Immature natural killer cell (primary cell): ENCODE measurements around the gene FAR2. TPM values are rescaled to one million over a fixed set of nuclear protein-coding genes. Genes with fewer than 3 reads are reported as not detected.
"Not testable (repeated sequence)": the region's sequence is repeated elsewhere in the genome, so short reads cannot be mapped to it uniquely, and the experiment has no call there.

ENCODE experiments used
- DNase-seq, 3 donors: peaks; one replicate each; pipeline ENCODE4 v3.0.0; 2022; ENCODE audit warnings: mixed read lengths in 1 of 3
- H3K27ac Mint-ChIP-seq, 6 donors: one replicate each; pipeline ENCODE4 v1.8.0; 2020; ENCODE audit warnings: mixed read lengths in 6 of 6, mild to moderate bottlenecking in 5 of 6, inconsistent platforms in 4 of 6, moderate library complexity in 3 of 6
- H3K27me3 Mint-ChIP-seq, 3 donors: one replicate each; pipeline ENCODE4 v1.8.0; 2020 to 2021; ENCODE audit warnings: low read depth in 3 of 3, mild to moderate bottlenecking in 3 of 3, mixed read lengths in 3 of 3, moderate library complexity in 3 of 3, inconsistent platforms in 1 of 3
- H3K36me3 Mint-ChIP-seq, 3 donors: one replicate each; pipeline ENCODE4 v1.8.0; 2020; ENCODE audit warnings: mixed read lengths in 3 of 3, inconsistent platforms in 2 of 3, mild to moderate bottlenecking in 2 of 3
- H3K4me1 Mint-ChIP-seq, 2 donors: one replicate each; pipeline ENCODE4 v1.8.0; 2020; ENCODE audit warnings: inconsistent platforms in 2 of 2, mild to moderate bottlenecking in 2 of 2, mixed read lengths in 2 of 2, moderate library complexity in 1 of 2
- H3K4me3 Mint-ChIP-seq, 5 donors: one replicate each; pipeline ENCODE4 v1.8.0; 2020; ENCODE audit warnings: mild to moderate bottlenecking in 5 of 5, mixed read lengths in 5 of 5, inconsistent platforms in 3 of 5, moderate library complexity in 3 of 5
- H3K9me3 Mint-ChIP-seq, 6 donors: one replicate each; pipeline ENCODE4 v1.8.0; 2020; ENCODE audit warnings: mild to moderate bottlenecking in 6 of 6, mixed read lengths in 6 of 6, inconsistent platforms in 4 of 6, moderate library complexity in 3 of 6
- polyA plus RNA-seq, 3 donors: library from polyadenylated mRNA; unstranded; fragments of 300-500 nt; fragmentation: Illumina TruSeq; gene quantifications; one replicate each; pipeline ENCODE4 v1.2.3, GENCODE V29; 2021

Gene FAR2
- polyA plus RNA-seq, 3 donors from 2014 or later = 1.5 to 1.8 TPM; not detected in 1

DNA sequence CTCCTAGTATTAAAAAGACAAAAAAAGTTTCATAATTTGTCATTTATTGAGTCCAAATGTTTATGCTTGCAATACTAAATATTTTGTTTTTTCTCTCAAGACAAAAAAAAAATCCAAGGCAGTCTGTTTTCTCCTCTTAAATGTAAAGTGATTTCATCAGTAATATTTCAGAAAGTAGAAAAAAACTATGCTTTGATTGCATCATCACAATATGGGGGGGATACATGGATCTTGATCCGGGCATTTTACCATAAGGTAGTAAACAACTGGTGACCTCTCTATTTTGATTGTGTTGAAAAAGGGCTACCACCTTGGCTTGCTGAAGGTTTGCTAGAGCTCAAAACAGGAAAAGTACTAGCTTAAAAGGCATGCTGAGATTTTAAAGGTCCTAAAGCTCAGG is 188.2 kb downstream of the FAR2 start:
- Mint-ChIP-seq H3K27ac (no peak overlapping the region), H3K4me1 (no peaks in the 10 kb centered on the region), H3K36me3 (peaks cover 8 to 17% (median 16%) of the 10 kb centered on the region in 3 donors), H3K9me3 (no peaks in the 10 kb centered on the region), H3K27me3 (no peaks in the 10 kb centered on the region), H3K4me3 (no peak overlapping the region)
- no peak for DNase-seq

DNA sequence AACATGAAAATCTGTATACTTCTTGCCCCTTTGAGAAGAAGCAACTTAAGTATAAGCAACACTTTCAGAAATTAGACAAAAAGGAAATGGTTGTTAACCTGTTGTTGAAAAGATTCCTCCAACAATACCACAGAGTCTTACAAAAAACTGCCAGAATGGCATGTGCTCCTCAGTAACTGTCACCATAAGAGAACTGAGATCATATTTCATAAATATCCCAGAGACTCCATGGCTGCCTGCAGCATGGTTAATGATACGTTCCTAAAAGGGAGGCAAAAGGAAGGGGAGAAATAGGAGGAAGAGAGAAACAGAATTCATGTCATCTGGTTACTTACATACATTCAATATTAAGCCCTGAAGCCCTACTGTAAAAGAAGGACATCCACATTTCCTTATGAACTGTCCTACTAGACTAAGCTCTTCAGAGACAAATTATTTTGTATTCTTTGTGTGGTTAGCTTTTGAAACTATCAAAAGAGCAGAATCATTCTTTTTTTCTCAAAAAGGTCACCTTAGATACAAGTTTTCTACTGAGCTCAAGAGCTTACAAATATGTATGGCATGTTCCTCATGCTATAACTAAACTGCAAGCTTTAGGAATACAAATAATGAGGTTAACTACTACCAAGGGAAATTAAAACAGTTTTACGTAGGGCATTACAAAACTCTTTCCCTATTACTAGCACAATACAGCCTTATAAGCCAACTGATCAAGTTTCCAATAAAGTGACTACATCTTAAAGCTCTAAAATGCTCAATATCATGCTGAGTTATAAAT is 194.1 kb downstream of the FAR2 start:
- Mint-ChIP-seq H3K27me3 (no peaks in the 10 kb centered on the region), H3K36me3 (peaks cover 24 to 39% (median 33%) of the 10 kb centered on the region in 3 donors), H3K4me1 (no peaks in the 10 kb centered on the region), H3K27ac (peak overlapping the region in 1 of 6 donors; percentile 50), H3K4me3 (no peak overlapping the region), H3K9me3 (no peaks in the 10 kb centered on the region)
- no peak for DNase-seq

DNA sequence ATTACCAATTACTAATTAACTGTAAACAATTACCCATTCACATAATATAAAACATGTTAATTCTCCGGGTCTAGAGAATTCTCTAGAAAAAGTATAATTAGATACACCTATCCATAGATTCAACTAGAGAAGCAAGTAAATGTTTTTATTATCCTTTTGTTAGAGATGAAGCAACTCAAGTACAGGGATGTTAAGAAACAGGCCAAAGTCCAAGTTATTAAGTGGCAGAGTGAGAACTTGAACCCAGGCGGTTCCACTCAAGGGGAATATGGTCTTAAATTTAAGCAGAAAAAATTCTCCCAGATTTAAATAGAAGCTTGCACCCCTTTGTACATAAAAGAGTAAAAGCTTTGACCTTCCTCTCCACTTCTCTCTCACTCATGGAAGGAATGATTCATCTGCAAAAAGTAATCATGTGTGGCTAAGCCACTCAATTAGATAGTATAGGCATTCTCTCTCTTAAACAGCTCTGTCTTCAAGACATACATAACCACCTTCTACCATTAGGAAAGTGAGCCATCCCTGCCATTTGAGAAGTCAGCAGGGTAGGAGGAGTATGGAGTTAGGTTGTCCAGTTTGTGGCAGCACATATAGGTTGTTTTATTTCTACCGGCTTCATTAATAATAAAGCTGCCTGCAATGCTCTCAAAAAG is 197.8 kb downstream of the FAR2 start:
- peak overlapping the region in 1 of 6 donors; percentile 17 for H3K27ac Mint-ChIP-seq
- no peak overlapping the region for H3K4me3 Mint-ChIP-seq
- no peak for DNase-seq
- H3K27me3 Mint-ChIP-seq = no peaks in the 10 kb centered on the region
- peaks cover 10 to 37% (median 29%) of the 10 kb centered on the region in 3 donors for H3K36me3 Mint-ChIP-seq
- H3K9me3 Mint-ChIP-seq = no peaks in the 10 kb centered on the region
- H3K4me1 Mint-ChIP-seq = no peaks in the 10 kb centered on the region

DNA sequence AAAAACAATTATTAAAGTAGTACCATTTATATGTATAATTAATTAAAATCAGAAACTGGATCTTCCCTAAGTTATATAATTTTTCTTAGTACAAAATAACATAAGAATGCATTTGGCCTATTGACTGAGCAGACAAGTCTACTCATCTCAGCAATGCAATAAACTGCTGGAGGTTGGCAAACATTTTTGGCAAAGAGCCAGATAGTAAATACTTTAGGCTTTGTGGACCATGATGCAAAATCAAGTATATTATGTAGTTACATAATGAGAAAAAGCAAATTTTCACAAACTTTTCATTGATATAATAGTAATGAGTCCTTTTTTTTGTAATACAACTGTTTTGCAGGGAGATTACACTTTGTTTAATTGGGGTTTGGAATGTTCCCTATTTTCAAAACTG is 201.0 kb downstream of the FAR2 start:
- Mint-ChIP-seq H3K4me3 (no peak overlapping the region), H3K27ac (no peak overlapping the region), H3K36me3 (peaks cover 9 to 32% (median 15%) of the 10 kb centered on the region in 3 donors), H3K9me3 (no peaks in the 10 kb centered on the region), H3K27me3 (no peaks in the 10 kb centered on the region), H3K4me1 (no peaks in the 10 kb centered on the region)
- DNase-seq = no peak

DNA sequence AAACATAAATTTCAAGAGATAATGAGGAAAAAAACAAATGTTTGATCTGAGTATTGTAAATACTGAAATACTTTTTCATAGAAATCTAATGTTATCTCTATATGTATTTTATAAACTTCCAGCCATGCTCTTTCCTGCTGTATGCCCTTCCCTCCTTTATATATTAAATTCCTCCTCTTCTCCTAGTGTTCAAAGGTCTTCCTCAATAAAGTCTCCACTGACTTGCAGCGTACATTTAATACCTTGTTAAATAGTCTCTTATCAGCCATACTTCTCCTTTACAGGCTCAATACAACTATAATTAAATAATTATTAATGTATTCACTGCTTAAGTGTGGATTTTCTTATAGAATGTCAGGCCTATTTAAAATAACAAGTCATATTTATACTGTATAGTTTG is 205.9 kb downstream of the FAR2 start:
- Mint-ChIP-seq H3K4me1 (no peaks in the 10 kb centered on the region), H3K4me3 (no peak overlapping the region), H3K27ac (no peak overlapping the region), H3K27me3 (no peaks in the 10 kb centered on the region), H3K9me3 (no peaks in the 10 kb centered on the region), H3K36me3 (peaks cover 13 to 35% (median 13%) of the 10 kb centered on the region in 3 donors)
- DNase-seq = no peak

DNA sequence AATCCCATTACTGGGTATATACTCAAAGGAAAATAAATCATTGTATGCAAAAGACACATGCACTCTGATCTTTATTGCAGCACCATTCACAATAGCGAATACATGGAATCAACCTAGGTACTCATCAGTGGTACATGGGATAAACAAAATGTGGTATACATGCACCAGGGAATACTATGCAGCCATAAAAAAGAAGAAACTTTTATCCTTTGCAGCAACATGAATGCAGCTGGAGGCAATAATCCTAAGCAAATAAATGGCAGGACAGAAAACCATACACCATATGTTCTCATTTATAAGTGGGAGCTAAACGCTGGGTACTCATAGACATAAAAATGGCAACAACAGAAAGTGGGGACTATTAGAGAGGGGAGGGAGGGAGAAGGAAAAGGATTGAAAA is 216.0 kb downstream of the FAR2 start:
- H3K36me3 Mint-ChIP-seq = peaks cover 20 to 33% (median 20%) of the 10 kb centered on the region in 3 donors
- no peaks in the 10 kb centered on the region for H3K9me3 Mint-ChIP-seq
- no peak overlapping the region for H3K4me3 Mint-ChIP-seq
- H3K4me1 Mint-ChIP-seq = no peaks in the 10 kb centered on the region
- peak overlapping the region in 1 of 6 donors; percentile 41 for H3K27ac Mint-ChIP-seq
- DNase-seq = no peak
- no peaks in the 10 kb centered on the region for H3K27me3 Mint-ChIP-seq

DNA sequence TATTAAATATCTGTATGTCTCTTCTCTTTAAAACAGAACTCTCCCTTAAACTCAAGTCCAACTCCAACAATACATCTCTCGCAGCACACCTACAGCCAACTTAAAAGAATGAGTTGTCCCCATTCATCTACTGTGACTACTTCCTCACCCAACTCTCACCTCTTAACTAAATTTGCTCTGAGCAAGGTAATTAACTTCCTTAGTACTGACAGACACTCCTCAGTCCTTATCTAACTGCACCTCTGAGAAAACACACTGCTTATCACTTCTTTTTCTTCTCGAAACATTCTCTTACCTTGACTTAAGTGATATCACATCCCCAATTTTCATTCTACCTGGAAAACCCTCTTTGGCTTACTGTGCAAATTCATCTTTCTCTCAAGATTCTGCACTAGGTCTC is 224.9 kb downstream of the FAR2 start:
- Mint-ChIP-seq H3K9me3 (no peaks in the 10 kb centered on the region), H3K27ac (no peak overlapping the region), H3K27me3 (no peaks in the 10 kb centered on the region), H3K4me1 (peaks cover 10 to 40% of the 10 kb centered on the region in 2 donors), H3K36me3 (peaks cover 0 to 3% (median 0%) of the 10 kb centered on the region in 3 donors), H3K4me3 (no peak overlapping the region)
- DNase-seq = no peak

DNA sequence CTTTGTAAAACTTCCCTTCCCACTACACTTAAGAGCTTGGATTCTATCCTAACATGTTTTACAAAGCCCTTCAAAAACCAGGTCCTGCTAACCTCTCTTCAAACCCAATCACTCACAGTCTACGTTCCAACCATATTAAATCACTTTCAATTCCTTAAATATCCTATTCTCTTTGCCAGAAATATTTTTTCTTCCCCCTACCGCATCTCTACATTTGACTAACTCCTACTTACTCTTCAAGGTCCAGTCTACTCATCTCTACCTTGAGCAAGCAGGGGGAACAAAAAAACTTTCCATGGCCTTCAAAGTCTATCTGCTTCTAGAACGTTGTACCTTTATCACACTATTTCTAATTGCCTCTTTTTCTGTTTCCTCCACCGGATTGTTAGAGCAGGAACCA is 225.8 kb downstream of the FAR2 start:
- no peak overlapping the region for H3K4me3 Mint-ChIP-seq
- H3K4me1 Mint-ChIP-seq = peaks cover 19 to 49% of the 10 kb centered on the region in 2 donors

DNA sequence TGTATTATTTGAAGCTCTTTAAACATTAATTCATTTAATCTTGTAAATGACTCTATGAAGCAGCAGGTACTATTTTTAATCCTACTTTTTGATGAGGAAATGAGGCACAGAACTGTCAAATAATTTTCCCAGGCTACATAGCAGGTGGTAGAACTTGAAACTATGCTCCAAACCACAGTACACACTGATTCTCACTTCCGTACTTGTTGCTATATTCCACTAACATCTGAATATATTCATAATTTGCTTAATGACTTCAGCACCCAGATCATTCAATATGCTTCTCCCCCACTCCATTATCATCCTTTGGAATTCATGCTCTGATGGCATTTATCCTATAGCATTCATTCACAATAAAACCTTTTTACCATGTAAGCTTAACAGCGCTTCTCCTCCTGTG is 227.0 kb downstream of the FAR2 start:
- no peak for DNase-seq
- Mint-ChIP-seq H3K4me1 (peaks cover 27 to 60% of the 10 kb centered on the region in 2 donors), H3K4me3 (no peak overlapping the region), H3K36me3 (no peaks in the 10 kb centered on the region), H3K27ac (no peak overlapping the region), H3K27me3 (peaks cover 0 to 3% (median 3%) of the 10 kb centered on the region in 3 donors), H3K9me3 (no peaks in the 10 kb centered on the region)

More for the DNA sequence above, 225.8 kb downstream of the FAR2 start:
- Mint-ChIP-seq H3K36me3 (peaks cover 0 to 3% (median 0%) of the 10 kb centered on the region in 3 donors), H3K9me3 (no peaks in the 10 kb centered on the region), H3K27me3 (no peaks in the 10 kb centered on the region), H3K27ac (no peak overlapping the region)
- no peak for DNase-seq

DNA sequence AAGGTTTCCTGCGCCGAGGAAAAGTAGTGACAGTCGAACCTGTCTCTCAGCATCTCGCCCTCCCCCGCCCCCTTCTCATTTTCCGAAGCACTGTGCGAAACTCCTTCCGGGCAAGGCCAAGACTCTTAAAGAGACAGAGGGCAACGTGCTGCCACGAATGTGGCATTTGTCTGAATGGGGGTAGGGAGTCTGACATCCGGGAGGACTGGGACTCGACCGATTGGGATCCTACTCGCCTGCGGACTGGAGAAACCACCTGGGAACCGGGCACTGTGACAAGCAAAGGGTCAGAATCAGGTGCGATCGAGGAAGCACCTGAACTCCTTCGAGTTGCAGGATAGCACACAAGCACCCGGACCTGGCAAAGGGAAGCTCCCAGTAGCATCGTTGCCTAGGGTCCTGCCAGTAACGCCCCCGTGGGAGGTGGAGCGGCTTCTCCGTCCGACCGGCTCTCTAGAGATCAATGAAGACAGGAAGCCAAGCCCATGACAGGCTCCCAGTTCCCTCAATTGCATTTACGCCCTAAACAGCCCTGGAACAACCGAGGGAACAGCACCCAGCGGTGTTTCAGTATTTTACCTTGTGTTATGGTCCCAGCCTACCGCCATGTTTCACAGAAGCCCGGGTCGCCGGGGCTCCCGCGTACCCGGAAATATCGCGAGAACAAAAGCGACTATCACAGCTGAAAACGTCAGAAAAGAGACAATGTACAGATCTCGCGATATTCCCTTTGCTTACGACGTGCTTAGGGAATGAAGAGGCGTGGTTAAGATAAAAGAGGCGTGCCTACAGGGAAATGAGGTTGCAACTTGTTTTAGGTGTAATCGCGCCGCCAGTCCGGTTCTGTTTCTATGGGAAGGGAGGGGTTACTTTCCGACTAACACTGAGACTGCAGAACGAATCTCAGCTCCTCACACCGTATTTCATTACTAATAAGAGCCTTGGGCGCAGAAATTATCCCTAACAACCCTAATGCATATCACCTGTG is 231.8 kb downstream of the FAR2 start, which contains the start of gene ERGIC2:
ERGIC2 (minus strand) TSS at position 637 of the 988 bp plus-strand sequence. CDS start 9,539 bp downstream, outside the sequence.
- Mint-ChIP-seq H3K36me3 (no peaks in the 10 kb centered on the region), H3K9me3 (no peaks in the 10 kb centered on the region), H3K4me1 (peaks cover 36 to 67% of the 10 kb centered on the region in 2 donors), H3K4me3 (peak within 1 kb of the TSS; percentile 95 to 99 (median 96)), H3K27ac (peak within 1 kb of the TSS; percentile 89 to 98 (median 96)), H3K27me3 (peaks cover 2 to 8% (median 6%) of the 10 kb centered on the region in 3 donors)
- peak; percentile 93 to 95 (median 93) for DNase-seq

DNA sequence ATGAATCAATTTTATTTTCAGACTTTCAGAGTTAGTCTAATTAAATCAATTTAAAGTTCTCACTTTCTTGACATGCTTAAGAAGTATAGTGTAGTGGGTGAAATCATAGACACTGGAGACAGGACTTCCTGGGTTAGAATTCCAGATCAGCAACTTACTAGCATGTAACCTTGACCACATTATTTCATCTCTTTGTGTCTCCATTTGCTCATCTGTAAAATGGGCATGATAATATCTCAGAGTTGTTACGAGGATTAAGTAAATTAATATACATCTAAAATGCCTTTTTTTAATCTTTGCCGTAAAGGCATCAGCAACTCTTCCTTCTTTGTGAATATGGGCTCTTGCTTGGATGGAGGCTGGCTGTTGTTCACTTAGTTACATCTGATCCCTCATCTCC is 233.2 kb downstream of the FAR2 start:
- peaks cover 29 to 53% of the 10 kb centered on the region in 2 donors for H3K4me1 Mint-ChIP-seq
- no peaks in the 10 kb centered on the region for H3K9me3 Mint-ChIP-seq
- peaks cover 2 to 8% (median 6%) of the 10 kb centered on the region in 3 donors for H3K27me3 Mint-ChIP-seq
- H3K4me3 Mint-ChIP-seq = peak overlapping the region; percentile 8 to 99 (median 95)
- no peaks in the 10 kb centered on the region for H3K36me3 Mint-ChIP-seq
- DNase-seq = no peak
- H3K27ac Mint-ChIP-seq = peak overlapping the region in 1 of 6 donors; percentile 39

DNA sequence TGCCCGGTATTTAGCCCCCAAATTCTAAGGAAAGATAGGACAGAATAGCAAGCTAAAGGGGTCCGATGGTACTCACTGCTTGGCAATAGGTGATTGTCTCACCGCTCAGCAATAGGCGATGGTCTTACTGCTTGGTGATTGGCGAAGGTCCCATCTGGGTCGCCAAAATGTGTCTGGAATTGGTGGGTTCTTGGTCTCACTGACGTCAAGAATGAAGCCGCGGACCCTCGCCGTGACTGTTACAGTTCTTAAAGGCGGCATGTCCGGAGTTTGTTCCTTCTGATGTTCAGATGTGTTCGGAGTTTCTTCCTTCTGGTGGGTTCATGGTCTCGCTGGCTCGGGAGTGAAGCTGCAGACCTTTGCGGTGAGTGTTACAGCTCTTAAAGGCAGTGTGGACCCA is 236.1 kb downstream of the FAR2 start:
- H3K27me3 Mint-ChIP-seq, H3K9me3 Mint-ChIP-seq, H3K27ac Mint-ChIP-seq, H3K4me3 Mint-ChIP-seq, DNase-seq, H3K36me3 Mint-ChIP-seq: not testable (repeated sequence)
- H3K4me1 Mint-ChIP-seq = peaks cover 14 to 24% of the 10 kb centered on the region in 2 donors
